ENCODE measurements around the gene ATXN7L3B. TPM values are rescaled to one million over a fixed set of nuclear protein-coding genes. Genes with fewer than 3 reads are reported as not detected.
"Not testable (repeated sequence)": the region's sequence is repeated elsewhere in the genome, so short reads cannot be mapped to it uniquely, and the experiment has no call there.

The ATXN7L3B gene, protein sequence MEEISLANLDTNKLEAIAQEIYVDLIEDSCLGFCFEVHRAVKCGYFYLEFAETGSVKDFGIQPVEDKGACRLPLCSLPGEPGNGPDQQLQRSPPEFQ
- total RNA-seq, result 28.7 TPM
- 22.9 TPM for polyA plus RNA-seq
- long read RNA-seq, donor 1, full-length matches to known transcripts, result 14 of 14 reads
- long read RNA-seq, donor 1, partial matches to known transcripts, result 0 of 14 reads
- long read RNA-seq, donor 1, other reads (novel, unspliced or antisense), result 0 of 14 reads
- long read RNA-seq, donor 2, result 0 reads
- long read RNA-seq, donor 3, full-length matches to known transcripts, result 128 of 128 reads
- long read RNA-seq, donor 3, partial matches to known transcripts, result 0 of 128 reads
- long read RNA-seq, donor 3, other reads (novel, unspliced or antisense), result 0 of 128 reads
- long read RNA-seq, donor 4, full-length matches to known transcripts, result 83 of 83 reads
- long read RNA-seq, donor 4, partial matches to known transcripts, result 0 of 83 reads
- long read RNA-seq, donor 4, other reads (novel, unspliced or antisense), result 0 of 83 reads
- long read RNA-seq, donor 5, full-length matches to known transcripts, result 164 of 164 reads
- long read RNA-seq, donor 5, partial matches to known transcripts, result 0 of 164 reads
- long read RNA-seq, donor 5, other reads (novel, unspliced or antisense), result 0 of 164 reads
- long read RNA-seq, donor 6, full-length matches to known transcripts, result 88 of 88 reads
- long read RNA-seq, donor 6, partial matches to known transcripts, result 0 of 88 reads
- long read RNA-seq, donor 6, other reads (novel, unspliced or antisense), result 0 of 88 reads
- long read RNA-seq, donor 7, full-length matches to known transcripts, result 111 of 111 reads
- long read RNA-seq, donor 7, partial matches to known transcripts, result 0 of 111 reads
- long read RNA-seq, donor 7, other reads (novel, unspliced or antisense), result 0 of 111 reads
- long read RNA-seq, donor 8, full-length matches to known transcripts, result 63 of 63 reads
- long read RNA-seq, donor 8, partial matches to known transcripts, result 0 of 63 reads
- long read RNA-seq, donor 8, other reads (novel, unspliced or antisense), result 0 of 63 reads
- long read RNA-seq, donor 9, full-length matches to known transcripts, result 71 of 71 reads
- long read RNA-seq, donor 9, partial matches to known transcripts, result 0 of 71 reads
- long read RNA-seq, donor 9, other reads (novel, unspliced or antisense), result 0 of 71 reads
- long read RNA-seq, donor 10, full-length matches to known transcripts, result 80 of 80 reads
- long read RNA-seq, donor 10, partial matches to known transcripts, result 0 of 80 reads
- long read RNA-seq, donor 10, other reads (novel, unspliced or antisense), result 0 of 80 reads

DNA sequence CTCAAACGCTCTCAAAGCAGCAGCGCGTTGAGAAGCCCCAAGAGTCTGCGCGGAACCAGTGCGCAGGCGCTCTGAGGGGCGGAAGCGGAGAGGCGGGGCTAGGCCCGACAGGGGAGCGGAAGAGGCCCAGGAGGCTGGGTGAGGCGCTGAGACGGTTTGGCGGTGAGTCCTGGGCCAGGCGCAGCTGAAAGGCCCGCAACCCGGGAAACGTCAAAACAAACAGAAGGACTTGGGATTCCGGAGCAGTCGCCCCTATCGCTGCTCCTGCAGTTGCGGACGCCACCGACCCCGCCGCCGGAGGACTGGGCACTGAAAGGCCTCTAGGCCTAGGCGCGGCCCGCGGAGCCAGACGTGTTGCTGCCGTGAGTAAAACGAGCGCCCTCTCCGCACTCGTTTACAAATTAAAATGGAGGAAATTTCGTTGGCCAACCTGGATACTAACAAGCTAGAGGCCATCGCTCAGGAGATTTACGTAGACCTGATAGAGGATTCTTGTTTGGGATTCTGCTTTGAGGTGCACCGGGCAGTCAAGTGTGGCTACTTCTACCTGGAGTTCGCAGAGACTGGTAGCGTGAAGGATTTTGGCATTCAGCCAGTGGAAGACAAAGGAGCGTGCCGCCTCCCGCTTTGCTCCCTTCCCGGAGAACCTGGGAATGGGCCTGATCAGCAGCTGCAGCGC, at the start of gene ATXN7L3B:
ATXN7L3B (plus strand) TSS at position 129 of the 679 bp plus-strand sequence; CDS start at position 407, 278 bp downstream.
- no peaks in the 10 kb centered on the region for H3K27me3 ChIP-seq (ENCODE audit: control insufficient read depth in 2 of 2, insufficient read depth in 1 of 2, low read length in 1 of 2)
- H3K9me3 ChIP-seq (ENCODE audit: control insufficient read depth in 2 of 2, insufficient read depth in 1 of 2, low read length in 1 of 2), result no peaks in the 10 kb centered on the region
- under 1% methylated on average over 49 of the region's 49 CpGs for WGBS
- peaks cover 0 to 24% of the 10 kb centered on the region in 2 donors for H3K36me3 ChIP-seq (ENCODE audit: control insufficient read depth in 2 of 2, insufficient read depth in 2 of 2, low read length in 1 of 2)
- peak within 1 kb of the TSS; percentile 73 to 93 for H3K4me3 ChIP-seq (ENCODE audit: low read length in 2 of 2)
- peak; percentile 89 to 98 (median 93) for DNase-seq (ENCODE audit: low read depth in 6 of 9, low spot score in 9 of 9)
- peaks cover 26 to 28% of the 10 kb centered on the region in 2 donors for H3K4me1 ChIP-seq (ENCODE audit: control insufficient read depth in 2 of 2, insufficient read depth in 2 of 2, low read length in 2 of 2)
- H3K27ac ChIP-seq (ENCODE audit: low read depth in 1 of 2, low read length in 1 of 2), result peak within 1 kb of the TSS; percentile 93 to 99

DNA sequence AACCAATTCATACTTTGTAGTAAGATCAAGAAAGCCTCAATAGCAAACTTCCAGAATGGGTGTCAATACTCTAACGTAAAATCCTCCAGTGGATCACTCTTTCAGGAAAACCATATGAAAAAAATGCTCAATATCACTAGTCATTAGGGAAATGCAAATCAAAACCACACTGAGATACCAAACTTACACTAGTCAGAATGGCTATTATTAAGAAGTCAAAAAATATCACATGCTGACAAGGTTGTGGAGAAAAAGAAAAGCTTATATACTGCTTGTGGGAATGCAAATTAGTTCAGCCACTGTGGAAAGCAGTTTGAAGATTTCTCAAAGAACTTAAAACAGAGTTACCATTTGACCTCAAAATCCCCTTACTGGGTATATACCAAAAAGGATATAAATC, 49.5 kb upstream of the ATXN7L3B start:
- Histone ChIP-seq H3K27ac (ENCODE audit: low read depth in 1 of 2, low read length in 1 of 2) (no peak overlapping the region), H3K4me1 (ENCODE audit: control insufficient read depth in 2 of 2, insufficient read depth in 2 of 2, low read length in 2 of 2) (no peaks in the 10 kb centered on the region), H3K9me3 (ENCODE audit: control insufficient read depth in 2 of 2, insufficient read depth in 1 of 2, low read length in 1 of 2) (no peaks in the 10 kb centered on the region), H3K27me3 (ENCODE audit: control insufficient read depth in 2 of 2, insufficient read depth in 1 of 2, low read length in 1 of 2) (no peaks in the 10 kb centered on the region), H3K4me3 (ENCODE audit: low read length in 2 of 2) (no peak overlapping the region), H3K36me3 (ENCODE audit: control insufficient read depth in 2 of 2, insufficient read depth in 2 of 2, low read length in 1 of 2) (no peaks in the 10 kb centered on the region)
- 94% methylated on average over 1 of the region's 1 CpG for WGBS
- DNase-seq (ENCODE audit: low read depth in 6 of 9, low spot score in 9 of 9), result no peak

DNA sequence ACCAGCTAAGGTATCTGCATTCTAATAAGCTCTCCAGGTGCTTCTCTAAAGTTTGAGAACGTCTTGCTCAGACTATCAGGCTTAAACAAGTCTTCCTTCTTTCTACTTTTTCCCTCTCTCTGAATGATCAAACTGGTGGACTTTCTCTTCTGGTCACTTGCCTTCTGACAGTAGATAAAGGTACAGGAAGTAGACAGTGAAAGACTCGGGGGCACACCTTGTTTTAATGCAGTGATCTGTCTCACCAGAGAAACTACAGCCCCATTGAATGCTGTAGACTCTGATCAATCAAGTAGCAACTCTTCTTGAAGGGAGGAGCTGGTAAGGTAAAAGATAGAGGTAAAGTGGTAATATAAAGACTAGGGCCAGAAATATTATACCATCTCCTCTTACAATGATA, 48.1 kb upstream of the ATXN7L3B start:
- H3K27me3 ChIP-seq (ENCODE audit: control insufficient read depth in 2 of 2, insufficient read depth in 1 of 2, low read length in 1 of 2), result no peaks in the 10 kb centered on the region
- DNase-seq (ENCODE audit: low read depth in 6 of 9, low spot score in 9 of 9), result no peak
- no peak overlapping the region for H3K4me3 ChIP-seq (ENCODE audit: low read length in 2 of 2)
- no peaks in the 10 kb centered on the region for H3K4me1 ChIP-seq (ENCODE audit: control insufficient read depth in 2 of 2, insufficient read depth in 2 of 2, low read length in 2 of 2)
- H3K36me3 ChIP-seq (ENCODE audit: control insufficient read depth in 2 of 2, insufficient read depth in 2 of 2, low read length in 1 of 2), result no peaks in the 10 kb centered on the region
- H3K9me3 ChIP-seq (ENCODE audit: control insufficient read depth in 2 of 2, insufficient read depth in 1 of 2, low read length in 1 of 2), result no peaks in the 10 kb centered on the region
- 71% methylated on average over 2 of the region's 2 CpGs for WGBS
- H3K27ac ChIP-seq (ENCODE audit: low read depth in 1 of 2, low read length in 1 of 2), result no peak overlapping the region

DNA sequence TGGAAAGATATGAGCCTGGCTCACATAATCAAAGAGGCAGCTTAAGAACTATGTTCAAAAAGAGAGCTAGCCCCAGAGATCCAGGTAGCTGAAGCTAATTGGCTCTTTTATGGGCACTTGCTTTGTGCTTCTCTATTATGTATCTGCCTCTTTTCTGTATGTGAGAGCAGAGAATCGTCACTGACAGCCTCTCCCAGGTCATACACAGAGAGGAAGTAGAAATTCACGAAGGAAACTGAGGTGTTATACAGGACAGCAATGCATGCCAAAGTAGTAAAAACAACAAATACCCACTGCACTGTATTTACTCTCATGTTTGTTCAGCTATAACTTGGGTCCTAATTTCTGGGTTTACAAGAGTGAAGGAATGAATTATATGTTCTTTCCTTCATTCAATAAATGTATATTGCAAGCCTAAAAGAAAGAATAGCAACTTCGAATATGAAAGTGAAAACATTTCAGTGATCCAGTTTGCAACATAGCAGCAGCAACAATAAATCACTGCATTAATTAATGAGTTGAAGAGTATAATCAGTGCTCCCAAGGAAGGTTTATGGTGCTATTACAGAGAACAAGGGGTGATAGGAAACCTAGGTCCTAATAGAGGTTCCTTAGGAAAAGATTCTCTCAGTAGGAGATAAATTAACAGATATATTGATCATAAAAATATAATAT, 47.1 kb upstream of the ATXN7L3B start:
- Histone ChIP-seq H3K36me3 (ENCODE audit: control insufficient read depth in 2 of 2, insufficient read depth in 2 of 2, low read length in 1 of 2) (no peaks in the 10 kb centered on the region), H3K4me3 (ENCODE audit: low read length in 2 of 2) (no peak overlapping the region), H3K4me1 (ENCODE audit: control insufficient read depth in 2 of 2, insufficient read depth in 2 of 2, low read length in 2 of 2) (no peaks in the 10 kb centered on the region), H3K27me3 (ENCODE audit: control insufficient read depth in 2 of 2, insufficient read depth in 1 of 2, low read length in 1 of 2) (no peaks in the 10 kb centered on the region), H3K27ac (ENCODE audit: low read depth in 1 of 2, low read length in 1 of 2) (no peak overlapping the region), H3K9me3 (ENCODE audit: control insufficient read depth in 2 of 2, insufficient read depth in 1 of 2, low read length in 1 of 2) (no peaks in the 10 kb centered on the region)
- 3% methylated on average over 3 of the region's 3 CpGs for WGBS
- peak in 2 of 9 donors; percentile 6 to 16 for DNase-seq (ENCODE audit: low read depth in 6 of 9, low spot score in 9 of 9)

DNA sequence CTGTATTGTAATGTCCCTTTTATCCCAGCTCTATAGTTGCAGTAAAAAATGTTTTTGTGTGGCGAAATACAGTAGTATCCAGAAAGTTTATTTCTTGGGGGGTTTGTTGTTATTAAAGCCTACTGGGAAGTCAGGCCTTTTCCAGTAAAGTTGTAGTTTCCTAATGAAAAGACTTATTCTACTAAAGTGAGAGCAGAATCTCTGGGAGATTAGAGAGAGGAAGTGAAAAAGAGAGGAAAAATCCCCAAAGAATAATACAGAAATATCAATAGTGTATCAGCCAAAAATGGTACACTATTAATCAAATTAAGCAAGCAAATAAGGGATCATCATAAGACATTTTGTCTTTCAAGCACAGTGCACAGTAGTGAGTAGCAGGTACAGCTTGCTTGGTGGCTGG, 46.3 kb upstream of the ATXN7L3B start:
- Histone ChIP-seq H3K4me3 (ENCODE audit: low read length in 2 of 2) (no peak overlapping the region), H3K36me3 (ENCODE audit: control insufficient read depth in 2 of 2, insufficient read depth in 2 of 2, low read length in 1 of 2) (no peaks in the 10 kb centered on the region), H3K9me3 (ENCODE audit: control insufficient read depth in 2 of 2, insufficient read depth in 1 of 2, low read length in 1 of 2) (no peaks in the 10 kb centered on the region), H3K27me3 (ENCODE audit: control insufficient read depth in 2 of 2, insufficient read depth in 1 of 2, low read length in 1 of 2) (no peaks in the 10 kb centered on the region), H3K4me1 (ENCODE audit: control insufficient read depth in 2 of 2, insufficient read depth in 2 of 2, low read length in 2 of 2) (no peaks in the 10 kb centered on the region), H3K27ac (ENCODE audit: low read depth in 1 of 2, low read length in 1 of 2) (no peak overlapping the region)
- no peak for DNase-seq (ENCODE audit: low read depth in 6 of 9, low spot score in 9 of 9)
- WGBS, result 42% methylated on average over 1 of the region's 1 CpG

DNA sequence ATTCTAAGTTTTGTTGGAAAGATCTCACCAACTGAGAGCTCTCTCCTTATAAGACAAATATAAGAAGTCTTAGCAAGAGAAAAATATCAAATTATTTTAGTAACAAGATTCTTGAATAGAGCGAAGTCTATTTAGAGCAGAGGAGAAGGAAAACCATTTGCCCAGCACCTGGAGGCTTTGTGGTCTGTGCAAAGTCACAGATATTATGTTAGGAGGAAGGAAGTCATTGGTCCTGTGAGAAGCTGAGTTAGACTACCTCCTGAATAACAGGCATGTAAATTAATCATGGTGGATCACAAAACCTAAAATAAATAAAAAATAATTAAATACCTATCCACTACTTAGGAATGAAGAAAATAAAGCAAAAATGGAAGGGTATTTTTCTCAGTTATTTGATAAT, 38.4 kb upstream of the ATXN7L3B start:
- H3K36me3 ChIP-seq (ENCODE audit: control insufficient read depth in 2 of 2, insufficient read depth in 2 of 2, low read length in 1 of 2), result no peaks in the 10 kb centered on the region
- H3K27ac ChIP-seq (ENCODE audit: low read depth in 1 of 2, low read length in 1 of 2), result no peak overlapping the region
- DNase-seq (ENCODE audit: low read depth in 6 of 9, low spot score in 9 of 9), result no peak
- WGBS, result 15% methylated on average over 1 of the region's 1 CpG
- no peaks in the 10 kb centered on the region for H3K9me3 ChIP-seq (ENCODE audit: control insufficient read depth in 2 of 2, insufficient read depth in 1 of 2, low read length in 1 of 2)
- no peaks in the 10 kb centered on the region for H3K4me1 ChIP-seq (ENCODE audit: control insufficient read depth in 2 of 2, insufficient read depth in 2 of 2, low read length in 2 of 2)
- no peak overlapping the region for H3K4me3 ChIP-seq (ENCODE audit: low read length in 2 of 2)
- H3K27me3 ChIP-seq (ENCODE audit: control insufficient read depth in 2 of 2, insufficient read depth in 1 of 2, low read length in 1 of 2), result no peaks in the 10 kb centered on the region

DNA sequence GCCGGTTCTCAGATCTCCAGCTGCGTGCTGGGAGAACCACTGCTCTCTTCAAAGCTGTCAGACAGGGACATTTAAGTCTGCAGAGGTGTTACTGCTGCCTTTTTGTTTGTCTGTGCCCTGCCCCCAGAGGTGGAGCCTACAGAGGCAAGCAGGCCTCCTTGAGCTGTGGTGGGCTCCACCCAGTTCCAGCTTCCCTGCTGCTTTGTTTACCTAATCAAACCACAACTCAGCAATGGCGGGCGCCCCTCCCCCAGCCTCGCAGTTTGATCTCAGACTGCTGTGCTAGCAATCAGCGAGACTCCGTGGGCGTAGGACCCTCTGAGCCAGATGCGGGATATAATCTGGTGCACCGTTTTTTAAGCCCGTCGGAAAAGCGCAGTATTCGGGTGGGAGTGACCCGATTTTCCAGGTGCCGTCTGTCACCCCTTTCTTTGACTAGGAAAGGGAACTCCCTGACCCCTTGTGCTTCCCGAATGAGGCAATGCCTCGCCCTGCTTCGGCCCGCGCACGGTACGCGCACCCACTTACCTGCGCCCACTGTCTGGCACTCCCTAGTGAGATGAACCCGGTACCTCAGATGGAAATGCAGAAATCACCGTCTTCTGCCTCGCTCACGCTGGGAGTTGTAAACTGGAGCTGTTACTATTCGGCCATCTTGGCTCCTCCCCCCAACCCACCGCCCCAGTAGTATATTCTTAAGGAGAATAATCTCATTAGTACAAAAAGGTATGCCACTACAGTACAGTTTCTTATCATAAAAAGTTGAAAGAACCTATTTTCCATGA, 28.6 kb upstream of the ATXN7L3B start:
- WGBS, result 93% methylated on average over 28 of the region's 31 CpGs
- not testable (repeated sequence) for H3K36me3 ChIP-seq (ENCODE audit: control insufficient read depth in 2 of 2, insufficient read depth in 2 of 2, low read length in 1 of 2); H3K4me3 ChIP-seq (ENCODE audit: low read length in 2 of 2); H3K4me1 ChIP-seq (ENCODE audit: control insufficient read depth in 2 of 2, insufficient read depth in 2 of 2, low read length in 2 of 2); H3K9me3 ChIP-seq (ENCODE audit: control insufficient read depth in 2 of 2, insufficient read depth in 1 of 2, low read length in 1 of 2); H3K27me3 ChIP-seq (ENCODE audit: control insufficient read depth in 2 of 2, insufficient read depth in 1 of 2, low read length in 1 of 2); DNase-seq (ENCODE audit: low read depth in 6 of 9, low spot score in 9 of 9); H3K27ac ChIP-seq (ENCODE audit: low read depth in 1 of 2, low read length in 1 of 2)
